ENCODE data around the gene CLSTN2.

DNA sequence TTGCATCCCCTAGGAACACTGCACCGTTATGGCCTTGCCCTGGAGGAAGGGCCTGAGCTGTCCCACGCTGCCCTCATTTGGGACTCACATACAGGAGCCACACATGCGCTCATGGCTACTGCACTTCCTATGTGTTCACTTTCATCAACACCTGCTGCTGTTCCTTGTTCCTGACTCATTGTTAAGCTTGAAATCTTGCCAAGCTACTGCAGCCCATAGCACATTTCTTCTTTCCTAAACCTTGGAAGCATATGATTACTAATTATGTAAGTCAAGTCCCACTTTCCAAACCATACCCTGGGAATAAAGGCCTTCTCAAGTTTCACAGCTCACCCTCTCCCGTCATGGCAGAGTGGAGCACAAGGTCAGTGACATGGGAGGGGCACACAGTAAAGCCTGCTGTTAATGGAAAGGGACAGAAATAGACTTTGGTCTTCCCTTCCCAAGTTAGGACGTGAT is 307.9 kb downstream of the CLSTN2 start:
- TF ChIP-seq CTCF (IDR thresholded peaks at IDR 0.05; ENCODE audit: low read depth, low read length, poor library complexity, severe bottlenecking) (no peak), EZH2phosphoT487 (IDR thresholded peaks at IDR 0.05; ENCODE audit: borderline replicate concordance, low read length) (no peak)

Data from DOHH2 (cell line).